ENCODE results near the gene PIK3CB.

GRCh38 chr3:138863776-138864113 is 29.0 kb upstream of the PIK3CB start:
- TF ChIP-seq, protein P1, sequence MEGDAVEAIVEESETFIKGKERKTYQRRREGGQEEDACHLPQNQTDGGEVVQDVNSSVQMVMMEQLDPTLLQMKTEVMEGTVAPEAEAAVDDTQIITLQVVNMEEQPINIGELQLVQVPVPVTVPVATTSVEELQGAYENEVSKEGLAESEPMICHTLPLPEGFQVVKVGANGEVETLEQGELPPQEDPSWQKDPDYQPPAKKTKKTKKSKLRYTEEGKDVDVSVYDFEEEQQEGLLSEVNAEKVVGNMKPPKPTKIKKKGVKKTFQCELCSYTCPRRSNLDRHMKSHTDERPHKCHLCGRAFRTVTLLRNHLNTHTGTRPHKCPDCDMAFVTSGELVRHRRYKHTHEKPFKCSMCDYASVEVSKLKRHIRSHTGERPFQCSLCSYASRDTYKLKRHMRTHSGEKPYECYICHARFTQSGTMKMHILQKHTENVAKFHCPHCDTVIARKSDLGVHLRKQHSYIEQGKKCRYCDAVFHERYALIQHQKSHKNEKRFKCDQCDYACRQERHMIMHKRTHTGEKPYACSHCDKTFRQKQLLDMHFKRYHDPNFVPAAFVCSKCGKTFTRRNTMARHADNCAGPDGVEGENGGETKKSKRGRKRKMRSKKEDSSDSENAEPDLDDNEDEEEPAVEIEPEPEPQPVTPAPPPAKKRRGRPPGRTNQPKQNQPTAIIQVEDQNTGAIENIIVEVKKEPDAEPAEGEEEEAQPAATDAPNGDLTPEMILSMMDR (IDR thresholded peaks at IDR 0.05): no peak
- TF ChIP-seq POLR2A (IDR thresholded peaks at IDR 0.05) (no peak), POLR2AphosphoS5 (IDR thresholded peaks at IDR 0.05) (no peak), EP300 (IDR thresholded peaks at IDR 0.05) (no peak)
